ENCODE results near the gene PPP2R2D. TPM values are rescaled to one million over a fixed set of nuclear protein-coding genes. Genes with fewer than 3 reads are reported as not detected.

The PPP2R2D gene
- total RNA-seq, 4 donors from 2014 or later, result 27.2 to 57.0 (median 44.1) TPM

DNA sequence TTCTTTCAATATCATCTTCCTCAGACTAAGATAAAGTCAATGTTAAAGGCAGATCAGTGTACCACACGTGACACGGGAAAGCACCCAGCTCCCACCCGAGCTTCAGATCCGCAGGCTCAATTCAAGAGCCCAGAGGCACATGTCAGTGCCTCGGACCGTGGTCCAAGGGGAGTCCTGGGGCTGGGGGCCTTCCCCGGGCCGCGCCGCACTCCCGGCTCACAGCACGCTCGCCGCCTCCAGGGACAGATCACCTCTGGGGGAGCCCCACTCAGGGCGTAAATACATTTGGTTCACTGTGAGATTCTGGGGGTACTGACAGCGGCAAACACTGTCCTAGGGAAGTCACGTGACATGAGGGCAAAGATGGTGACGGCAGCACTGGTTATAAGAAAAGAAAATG is 70.1 kb downstream of the PPP2R2D start:
- ATAC-seq, result no peak
- 93% methylated on average over 2 of the region's 18 CpGs; no CpG with 5 or more reads in 1 of the 2 donors for WGBS, 2 donors (ENCODE audit: low coverage in 1 of 2)
- Histone ChIP-seq H3K27me3 (no peaks in the 10 kb centered on the region), H3K4me3 (no peak overlapping the region), H3K27ac (no peak overlapping the region), H3K9me3 (no peaks in the 10 kb centered on the region), H3K36me3 (peaks cover 0 to 73% of the 10 kb centered on the region in 2 donors), H3K4me1 (peaks cover 0 to 20% (median 2%) of the 10 kb centered on the region in 3 donors)
- TF ChIP-seq EP300 (IDR thresholded peaks at IDR 0.05), result no peak
- TF ChIP-seq POLR2A (IDR thresholded peaks at IDR 0.05), result no peak
- TF ChIP-seq, protein P1, sequence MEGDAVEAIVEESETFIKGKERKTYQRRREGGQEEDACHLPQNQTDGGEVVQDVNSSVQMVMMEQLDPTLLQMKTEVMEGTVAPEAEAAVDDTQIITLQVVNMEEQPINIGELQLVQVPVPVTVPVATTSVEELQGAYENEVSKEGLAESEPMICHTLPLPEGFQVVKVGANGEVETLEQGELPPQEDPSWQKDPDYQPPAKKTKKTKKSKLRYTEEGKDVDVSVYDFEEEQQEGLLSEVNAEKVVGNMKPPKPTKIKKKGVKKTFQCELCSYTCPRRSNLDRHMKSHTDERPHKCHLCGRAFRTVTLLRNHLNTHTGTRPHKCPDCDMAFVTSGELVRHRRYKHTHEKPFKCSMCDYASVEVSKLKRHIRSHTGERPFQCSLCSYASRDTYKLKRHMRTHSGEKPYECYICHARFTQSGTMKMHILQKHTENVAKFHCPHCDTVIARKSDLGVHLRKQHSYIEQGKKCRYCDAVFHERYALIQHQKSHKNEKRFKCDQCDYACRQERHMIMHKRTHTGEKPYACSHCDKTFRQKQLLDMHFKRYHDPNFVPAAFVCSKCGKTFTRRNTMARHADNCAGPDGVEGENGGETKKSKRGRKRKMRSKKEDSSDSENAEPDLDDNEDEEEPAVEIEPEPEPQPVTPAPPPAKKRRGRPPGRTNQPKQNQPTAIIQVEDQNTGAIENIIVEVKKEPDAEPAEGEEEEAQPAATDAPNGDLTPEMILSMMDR (IDR thresholded peaks at IDR 0.05), result no peak
- no peak for TF ChIP-seq POLR2AphosphoS5 (IDR thresholded peaks at IDR 0.05)

DNA sequence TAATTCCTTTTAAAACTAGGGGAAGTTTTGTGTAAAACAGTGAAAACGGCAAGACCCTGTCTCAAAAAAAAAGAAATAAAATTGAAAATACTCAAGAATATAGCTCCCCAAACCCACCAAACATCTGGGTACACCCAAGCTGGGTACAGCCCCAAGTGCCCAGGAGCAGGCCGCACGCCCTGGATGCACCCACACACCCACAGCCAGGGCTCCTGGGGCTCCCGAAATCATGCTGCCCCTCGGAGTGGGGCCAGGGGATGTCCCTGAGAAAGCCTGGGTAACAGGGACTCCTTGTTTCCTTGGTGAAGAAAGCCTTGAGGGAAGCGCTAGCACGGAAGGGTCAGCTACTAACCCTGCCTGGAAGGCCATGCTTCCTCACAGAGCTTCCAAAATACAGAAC is 70.8 kb downstream of the PPP2R2D start:
- no peak overlapping the region for H3K4me3 ChIP-seq
- H3K27ac ChIP-seq, result no peak overlapping the region
- no peak for ATAC-seq
- H3K4me1 ChIP-seq, result peaks cover 0 to 20% (median 2%) of the 10 kb centered on the region in 3 donors
- H3K36me3 ChIP-seq, result peaks cover 0 to 66% of the 10 kb centered on the region in 2 donors
- WGBS, 2 donors (ENCODE audit: low coverage in 1 of 2), result 88 to 100% methylated on average over 2 to 3 of the region's 7 CpGs
- H3K9me3 ChIP-seq, result no peaks in the 10 kb centered on the region
- H3K27me3 ChIP-seq, result no peaks in the 10 kb centered on the region
- TF ChIP-seq, protein P1 (IDR thresholded peaks at IDR 0.05), result no peak
- TF ChIP-seq POLR2AphosphoS5 (IDR thresholded peaks at IDR 0.05), result no peak
- TF ChIP-seq EP300 (IDR thresholded peaks at IDR 0.05), result no peak
- TF ChIP-seq POLR2A (IDR thresholded peaks at IDR 0.05), result no peak

DNA sequence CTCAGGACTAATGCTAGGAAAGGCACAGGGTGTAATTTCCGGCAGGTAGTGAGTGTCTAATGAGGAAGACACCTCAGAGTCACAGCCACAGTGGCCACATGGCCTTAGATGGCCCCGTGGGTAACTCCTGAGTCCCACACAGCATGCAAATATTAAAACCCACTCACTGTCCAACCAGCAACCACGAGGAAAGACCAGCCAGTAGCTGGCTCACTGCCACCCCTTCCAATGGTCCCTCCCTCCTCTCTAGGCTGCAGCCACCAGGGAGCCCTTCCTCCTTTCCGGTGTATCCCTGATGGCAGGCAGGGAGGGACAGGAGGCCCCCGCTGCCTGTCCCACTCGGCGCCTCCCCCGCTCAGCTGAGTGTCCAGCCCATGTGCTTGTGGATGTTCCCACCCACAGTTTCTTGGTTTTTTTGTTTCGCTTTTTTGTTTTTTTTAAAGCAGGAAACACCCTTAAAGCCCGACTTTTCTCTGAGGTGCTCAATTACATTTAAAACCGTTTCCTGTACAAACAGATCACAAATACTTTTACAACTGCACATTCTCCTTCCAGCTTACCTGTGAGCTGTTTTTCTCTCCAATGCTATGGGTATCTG is 71.8 kb downstream of the PPP2R2D start:
- peaks cover 0 to 26% (median 2%) of the 10 kb centered on the region in 3 donors for H3K4me1 ChIP-seq
- H3K27ac ChIP-seq, result peak overlapping the region in 1 of 4 donors; percentile 11
- no peaks in the 10 kb centered on the region for H3K9me3 ChIP-seq
- TF ChIP-seq EP300 (IDR thresholded peaks at IDR 0.05) (no peak), POLR2AphosphoS5 (IDR thresholded peaks at IDR 0.05) (no peak), POLR2A (IDR thresholded peaks at IDR 0.05) (no peak)
- TF ChIP-seq, protein P1 (IDR thresholded peaks at IDR 0.05), result no peak
- peaks cover 0 to 61% of the 10 kb centered on the region in 2 donors for H3K36me3 ChIP-seq
- no peak overlapping the region for H3K4me3 ChIP-seq
- H3K27me3 ChIP-seq, result no peaks in the 10 kb centered on the region
- WGBS, 2 donors (ENCODE audit: low coverage in 1 of 2), result 39 to 61% methylated on average over 10 of the region's 11 CpGs
- peak; percentile 39 for ATAC-seq

DNA sequence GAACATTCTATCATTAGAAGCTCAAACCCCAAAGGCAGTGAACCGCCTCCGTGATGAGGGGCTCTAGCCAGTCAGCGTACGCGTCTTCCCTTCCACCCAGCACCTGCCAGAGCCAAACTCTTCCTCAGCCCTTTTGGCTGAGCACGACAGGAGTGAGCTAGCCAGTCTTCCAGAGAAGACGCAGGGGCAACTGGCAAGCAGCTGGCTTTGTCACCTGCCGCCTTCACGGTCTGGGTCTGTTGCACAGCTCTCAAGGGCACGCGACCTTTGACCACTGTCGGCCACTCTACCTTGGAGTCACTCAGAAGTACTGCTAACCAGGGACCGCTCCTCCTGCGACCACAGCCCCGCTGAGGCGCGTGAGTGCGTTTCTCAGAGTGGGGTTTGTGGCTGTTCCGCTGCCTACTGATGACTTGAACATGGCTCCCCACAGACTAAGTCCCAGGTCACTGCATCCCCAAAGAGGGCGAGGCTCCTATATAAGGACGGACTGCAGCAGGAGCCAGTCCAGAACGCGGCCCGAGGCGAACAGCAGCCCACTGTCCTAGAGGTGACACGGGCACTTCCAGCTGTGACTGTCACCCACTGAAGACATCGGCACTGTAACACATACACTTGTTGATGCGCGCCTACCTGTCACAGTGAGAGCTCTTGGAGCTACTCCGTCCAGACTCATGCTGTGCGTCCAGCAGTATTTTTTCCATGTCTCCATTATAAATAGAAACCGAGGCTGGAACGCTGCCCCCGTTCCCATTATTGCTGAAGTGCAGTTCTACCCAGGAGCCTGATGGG is 72.5 kb downstream of the PPP2R2D start:
- 97% methylated on average over 11 to 12 of the region's 34 CpGs for WGBS, 2 donors (ENCODE audit: low coverage in 1 of 2)
- Histone ChIP-seq H3K4me1 (peaks cover 0 to 34% (median 2%) of the 10 kb centered on the region in 3 donors), H3K9me3 (no peaks in the 10 kb centered on the region), H3K36me3 (peaks cover 0 to 61% of the 10 kb centered on the region in 2 donors), H3K27ac (no peak overlapping the region), H3K4me3 (no peak overlapping the region), H3K27me3 (no peaks in the 10 kb centered on the region)
- TF ChIP-seq POLR2AphosphoS5 (IDR thresholded peaks at IDR 0.05), result no peak
- TF ChIP-seq POLR2A (IDR thresholded peaks at IDR 0.05), result no peak
- no peak for TF ChIP-seq EP300 (IDR thresholded peaks at IDR 0.05)
- TF ChIP-seq, protein P1 (IDR thresholded peaks at IDR 0.05), result no peak
- ATAC-seq, result no peak
